Measurements from ENCODE around the gene UBL3. TPM values are rescaled to one million over a fixed set of nuclear protein-coding genes. Genes with fewer than 3 reads are reported as not detected.
A peak's percentile ranks its signal among the peaks of the same experiment; 100 is the strongest.

The UBL3 gene
- total RNA-seq, 4 donors from 2014 or later, result 27.8 to 32.4 (median 29.4) TPM

DNA sequence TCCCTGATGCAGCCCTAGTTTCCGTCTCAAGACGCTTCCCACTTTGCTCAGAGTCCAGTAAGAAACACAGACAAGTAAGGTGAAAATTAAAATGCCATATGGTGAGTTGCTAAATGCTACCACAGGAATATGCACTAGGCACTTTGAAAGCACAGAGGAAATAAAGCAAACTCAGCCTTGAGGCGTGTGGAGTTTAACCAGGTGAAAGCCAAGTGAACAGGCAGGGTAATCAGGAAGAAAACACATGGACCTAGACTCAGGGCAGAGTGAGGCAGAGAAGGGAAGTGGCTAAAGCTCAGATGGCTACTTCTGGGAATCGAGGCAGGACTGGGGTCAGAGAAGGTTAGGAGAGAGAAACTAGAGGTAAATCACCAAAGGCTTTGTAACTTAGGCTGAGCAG lies 5.4 kb upstream of the UBL3 start:
- Histone ChIP-seq H3K9me3 (no peaks in the 10 kb centered on the region), H3K36me3 (no peaks in the 10 kb centered on the region), H3K4me3 (no peak overlapping the region), H3K27me3 (no peaks in the 10 kb centered on the region), H3K4me1 (peaks cover 2% of the 10 kb centered on the region in 2 donors), H3K27ac (no peak overlapping the region)
- TF ChIP-seq POLR2A (IDR thresholded peaks at IDR 0.05), result no peak
- TF ChIP-seq, protein P1, sequence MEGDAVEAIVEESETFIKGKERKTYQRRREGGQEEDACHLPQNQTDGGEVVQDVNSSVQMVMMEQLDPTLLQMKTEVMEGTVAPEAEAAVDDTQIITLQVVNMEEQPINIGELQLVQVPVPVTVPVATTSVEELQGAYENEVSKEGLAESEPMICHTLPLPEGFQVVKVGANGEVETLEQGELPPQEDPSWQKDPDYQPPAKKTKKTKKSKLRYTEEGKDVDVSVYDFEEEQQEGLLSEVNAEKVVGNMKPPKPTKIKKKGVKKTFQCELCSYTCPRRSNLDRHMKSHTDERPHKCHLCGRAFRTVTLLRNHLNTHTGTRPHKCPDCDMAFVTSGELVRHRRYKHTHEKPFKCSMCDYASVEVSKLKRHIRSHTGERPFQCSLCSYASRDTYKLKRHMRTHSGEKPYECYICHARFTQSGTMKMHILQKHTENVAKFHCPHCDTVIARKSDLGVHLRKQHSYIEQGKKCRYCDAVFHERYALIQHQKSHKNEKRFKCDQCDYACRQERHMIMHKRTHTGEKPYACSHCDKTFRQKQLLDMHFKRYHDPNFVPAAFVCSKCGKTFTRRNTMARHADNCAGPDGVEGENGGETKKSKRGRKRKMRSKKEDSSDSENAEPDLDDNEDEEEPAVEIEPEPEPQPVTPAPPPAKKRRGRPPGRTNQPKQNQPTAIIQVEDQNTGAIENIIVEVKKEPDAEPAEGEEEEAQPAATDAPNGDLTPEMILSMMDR (IDR thresholded peaks at IDR 0.05 in 4 of 5, conservative IDR thresholded peaks at IDR 0.05 in 1 of 5), result no peak
- intact Hi-C loops (cut with DNase I; ENCODE audit: low total_unique reads) (no loop called here), in situ Hi-C loops (cut with MboI; ENCODE audit: low sequenced_read_pairs in 4 of 4) (no loop called here)
- DNase-seq (no peak), ATAC-seq (no peak)

DNA sequence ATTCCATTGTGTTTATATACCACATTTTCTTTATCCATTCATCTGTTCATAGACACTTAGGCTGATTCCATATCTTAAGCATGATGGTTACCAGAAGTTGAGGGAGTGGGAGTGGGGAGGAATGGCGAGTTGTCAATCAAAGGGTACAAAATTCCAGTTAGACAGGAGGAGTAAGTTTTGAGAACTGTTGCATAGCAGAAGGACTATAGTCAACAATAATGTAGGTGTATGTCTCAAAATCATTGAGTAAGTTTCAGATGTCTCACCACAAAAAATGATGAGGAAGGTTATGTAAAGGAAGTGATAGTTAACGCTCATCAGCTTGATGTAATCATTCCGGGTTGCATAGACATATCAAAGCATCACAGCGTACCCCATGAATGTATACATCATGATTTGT lies 4.6 kb upstream of the UBL3 start:
- DNase-seq (no peak), ATAC-seq (no peak)
- Histone ChIP-seq H3K9me3 (no peaks in the 10 kb centered on the region), H3K27me3 (no peaks in the 10 kb centered on the region), H3K4me1 (peaks cover 3 to 4% of the 10 kb centered on the region in 2 donors), H3K4me3 (no peak overlapping the region), H3K36me3 (no peaks in the 10 kb centered on the region), H3K27ac (no peak overlapping the region)
- no peak for TF ChIP-seq POLR2A (IDR thresholded peaks at IDR 0.05)
- TF ChIP-seq, protein P1 (IDR thresholded peaks at IDR 0.05 in 4 of 5, conservative IDR thresholded peaks at IDR 0.05 in 1 of 5), result no peak
- intact Hi-C loops (cut with DNase I; ENCODE audit: low total_unique reads), result no loop called here
- in situ Hi-C loops (cut with MboI; ENCODE audit: low sequenced_read_pairs in 4 of 4), result no loop called here

DNA sequence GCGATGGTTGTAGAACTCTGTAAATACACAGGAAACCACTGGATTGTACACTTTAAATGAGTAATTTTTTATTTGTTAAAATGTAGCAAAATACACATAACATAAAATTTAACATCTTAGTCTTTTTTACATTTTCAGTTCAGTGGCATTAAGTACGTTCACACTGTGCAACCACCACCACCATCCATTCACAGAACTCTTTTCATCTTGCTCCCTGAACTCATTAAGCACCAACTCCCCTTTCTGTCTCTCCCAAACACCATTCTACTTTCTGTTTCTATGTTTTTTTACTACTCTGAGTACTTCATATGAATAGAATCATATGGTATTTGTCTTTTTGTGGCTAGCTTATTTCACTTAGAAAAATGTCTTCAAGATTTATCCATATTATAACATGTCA lies 2.7 kb upstream of the UBL3 start:
- peaks cover 3 to 4% of the 10 kb centered on the region in 2 donors for H3K4me1 ChIP-seq
- no peak overlapping the region for H3K4me3 ChIP-seq
- no peak for TF ChIP-seq POLR2A (IDR thresholded peaks at IDR 0.05)
- TF ChIP-seq, protein P1 (IDR thresholded peaks at IDR 0.05 in 4 of 5, conservative IDR thresholded peaks at IDR 0.05 in 1 of 5), result no peak
- DNase-seq, result no peak
- in situ Hi-C loops (cut with MboI; ENCODE audit: low sequenced_read_pairs in 4 of 4), result no loop called here
- intact Hi-C loops (cut with DNase I; ENCODE audit: low total_unique reads), result loop anchor here (5.0 kb wide), 3 partner anchors 36 to 1309 kb away; partner anchors contain the start of gene HSPH1
- H3K36me3 ChIP-seq, result no peaks in the 10 kb centered on the region
- peak overlapping the region in 1 of 4 donors; percentile 27 for H3K27ac ChIP-seq
- ATAC-seq, result no peak
- no peaks in the 10 kb centered on the region for H3K27me3 ChIP-seq
- no peaks in the 10 kb centered on the region for H3K9me3 ChIP-seq

DNA sequence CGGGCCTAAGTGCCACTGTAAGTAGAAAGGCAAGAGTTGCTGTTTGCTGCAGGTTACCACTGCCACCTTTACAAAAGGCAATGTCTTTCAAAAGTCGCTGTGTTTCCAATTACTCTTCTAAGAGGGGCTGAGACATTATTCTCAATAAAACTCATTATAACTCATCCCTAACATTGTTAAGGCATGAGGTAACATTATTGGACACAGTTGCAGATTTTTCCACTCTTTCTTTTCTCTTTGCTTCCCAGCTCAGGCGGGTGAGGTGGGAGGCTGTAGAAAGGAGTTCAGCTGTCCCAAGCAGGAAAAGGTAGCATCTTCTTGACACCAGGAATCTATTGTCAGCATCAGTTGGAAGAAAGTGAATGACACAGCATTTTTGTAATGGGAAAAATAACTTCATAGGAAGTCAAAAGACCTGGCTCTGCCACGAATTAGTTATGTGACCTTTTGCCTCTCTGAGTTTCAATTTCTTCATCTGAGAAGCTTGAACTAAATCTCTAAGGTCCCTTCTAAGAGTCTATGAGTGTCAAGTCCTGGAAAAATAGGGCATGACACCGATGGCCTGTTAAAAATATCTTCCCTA lies 2.1 kb upstream of the UBL3 start:
- H3K27ac ChIP-seq, result peak overlapping the region in 1 of 4 donors; percentile 27
- intact Hi-C loops (cut with DNase I; ENCODE audit: low total_unique reads), result loop anchor here (5.0 kb wide), 3 partner anchors 35 to 1310 kb away; partner anchors contain the start of gene HSPH1

More for the DNA sequence above, 2.1 kb upstream of the UBL3 start:
- H3K36me3 ChIP-seq, result no peaks in the 10 kb centered on the region
- in situ Hi-C loops (cut with MboI; ENCODE audit: low sequenced_read_pairs in 4 of 4), result no loop called here
- ATAC-seq (no peak), DNase-seq (no peak)
- H3K4me3 ChIP-seq, result no peak overlapping the region
- H3K9me3 ChIP-seq, result no peaks in the 10 kb centered on the region
- H3K27me3 ChIP-seq, result no peaks in the 10 kb centered on the region
- TF ChIP-seq POLR2A (IDR thresholded peaks at IDR 0.05), result no peak
- TF ChIP-seq, protein P1 (IDR thresholded peaks at IDR 0.05 in 4 of 5, conservative IDR thresholded peaks at IDR 0.05 in 1 of 5), result no peak
- peaks cover 8% of the 10 kb centered on the region in 2 donors for H3K4me1 ChIP-seq
